HUDEP-2 (cell line): ENCODE measurements around the gene FAIM2.

Experiments
- DNase-seq, 76 experiments: peaks; one replicate each; lab custom pipeline; 2025; ENCODE audit not compliant: unreplicated experiment in 76 of 76; lab: John Stamatoyannopoulos, UW

Gene FAIM2

DNA sequence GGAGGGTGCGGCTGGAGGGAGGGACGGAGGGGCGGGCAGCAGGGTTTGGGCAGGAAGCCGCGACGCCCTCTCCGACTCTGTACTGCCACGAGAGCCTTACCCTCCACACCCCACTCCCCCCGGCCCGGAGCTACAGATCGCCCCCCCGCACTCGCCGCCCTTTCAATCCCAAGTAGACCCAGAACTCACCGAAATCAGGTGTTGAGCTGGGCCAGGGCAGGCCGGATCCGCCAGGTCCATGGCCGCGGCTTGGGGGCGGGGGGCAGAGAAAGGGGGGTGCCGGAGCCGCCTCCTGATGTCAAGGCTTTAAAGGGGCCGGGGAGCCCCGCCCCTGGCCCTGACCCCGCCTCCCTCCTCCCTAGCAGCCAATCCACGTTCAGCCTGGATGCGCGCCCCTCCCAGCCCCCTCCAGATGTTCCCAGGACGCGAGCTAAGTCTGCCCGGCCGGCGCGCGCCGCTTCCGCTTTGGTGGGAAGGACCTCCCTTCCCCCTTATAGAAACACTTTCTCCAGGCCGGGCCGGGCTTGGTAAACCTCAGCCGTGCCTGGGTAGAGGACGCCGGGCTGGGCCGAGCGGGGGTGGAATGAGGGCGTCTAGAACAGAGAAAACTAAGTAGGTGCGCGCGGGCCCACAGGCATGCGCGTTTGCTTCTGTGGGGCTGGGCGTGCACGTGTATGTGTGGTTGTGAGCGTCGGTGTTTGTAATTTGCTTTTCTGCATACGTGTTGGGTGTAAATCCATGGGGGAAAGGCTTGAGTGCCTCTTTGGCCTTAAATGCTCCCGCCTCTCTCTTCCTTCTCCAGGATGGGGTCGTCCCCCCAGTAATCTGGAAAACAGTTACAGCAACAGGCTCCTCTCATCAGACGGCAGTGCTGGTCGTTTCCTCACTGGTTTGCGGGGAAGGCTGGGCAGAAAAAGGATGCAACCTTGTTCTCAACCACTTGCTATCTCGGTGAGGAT is 75.3 kb downstream of the FAIM2 start, which contains the start of gene NCKAP5L:
Gene NCKAP5L (minus strand): TSS at position 281 of the 959 bp plus-strand sequence. CDS start 24,369 bp downstream, outside the sequence.
- peak; percentile 13 to 93 (median 84) for DNase-seq

DNA sequence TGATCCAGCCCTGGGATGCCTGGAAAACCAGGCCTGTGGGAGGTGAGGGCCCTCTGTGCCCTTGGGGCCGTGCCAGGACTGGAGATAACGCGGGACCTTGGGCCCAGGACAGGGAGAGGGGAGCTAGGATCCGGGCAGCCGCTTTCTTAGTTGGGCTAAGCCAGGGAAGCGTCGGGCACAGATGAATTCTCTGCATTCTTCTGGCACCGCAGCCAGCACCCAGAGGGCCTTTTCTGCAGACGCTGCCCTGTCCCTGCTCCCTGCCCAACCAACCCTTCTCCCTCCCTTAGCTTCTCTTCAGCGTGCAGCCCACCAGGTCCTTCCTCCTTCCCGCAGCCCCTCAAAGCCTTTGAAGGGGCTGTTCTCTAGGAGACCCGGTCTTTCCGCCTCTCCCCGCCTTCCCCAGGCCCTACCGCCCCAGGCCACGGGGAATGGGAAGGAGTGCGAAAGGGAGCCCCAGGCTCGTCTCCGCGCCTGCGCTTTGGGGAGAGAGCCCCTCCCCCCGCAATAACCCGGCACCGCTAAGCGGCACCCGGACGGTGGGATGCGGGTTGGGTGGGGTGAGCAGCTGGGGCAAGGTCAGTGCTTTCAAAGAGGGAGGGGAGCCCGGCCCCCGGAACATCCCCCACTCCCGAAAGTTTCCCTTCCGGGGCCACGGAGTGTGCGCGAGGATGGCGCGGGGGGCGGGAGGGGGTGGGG is 76.2 kb downstream of the FAIM2 start:
- DNase-seq = no peak

DNA sequence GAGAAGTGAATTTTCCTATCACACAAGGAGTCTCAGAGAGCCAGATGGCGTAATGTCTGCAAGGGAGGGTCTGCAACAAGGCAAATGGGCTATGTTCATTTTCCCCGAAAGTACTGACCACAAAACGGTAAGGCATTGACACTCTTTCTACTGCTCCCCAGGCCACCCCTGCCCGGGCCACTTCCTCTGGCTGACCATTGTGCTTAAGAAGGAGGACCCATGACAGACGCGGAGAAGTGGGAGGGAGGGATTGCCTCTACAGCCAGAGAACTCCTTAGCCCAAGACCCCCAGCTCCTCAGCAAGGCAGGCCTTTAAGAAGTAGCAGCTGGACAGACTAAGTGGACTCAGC is 76.7 kb downstream of the FAIM2 start:
- no peak for DNase-seq

GRCh38 chr12:49825971-49826421 is 77.7 kb downstream of the FAIM2 start:
- DNase-seq = no peak

DNA sequence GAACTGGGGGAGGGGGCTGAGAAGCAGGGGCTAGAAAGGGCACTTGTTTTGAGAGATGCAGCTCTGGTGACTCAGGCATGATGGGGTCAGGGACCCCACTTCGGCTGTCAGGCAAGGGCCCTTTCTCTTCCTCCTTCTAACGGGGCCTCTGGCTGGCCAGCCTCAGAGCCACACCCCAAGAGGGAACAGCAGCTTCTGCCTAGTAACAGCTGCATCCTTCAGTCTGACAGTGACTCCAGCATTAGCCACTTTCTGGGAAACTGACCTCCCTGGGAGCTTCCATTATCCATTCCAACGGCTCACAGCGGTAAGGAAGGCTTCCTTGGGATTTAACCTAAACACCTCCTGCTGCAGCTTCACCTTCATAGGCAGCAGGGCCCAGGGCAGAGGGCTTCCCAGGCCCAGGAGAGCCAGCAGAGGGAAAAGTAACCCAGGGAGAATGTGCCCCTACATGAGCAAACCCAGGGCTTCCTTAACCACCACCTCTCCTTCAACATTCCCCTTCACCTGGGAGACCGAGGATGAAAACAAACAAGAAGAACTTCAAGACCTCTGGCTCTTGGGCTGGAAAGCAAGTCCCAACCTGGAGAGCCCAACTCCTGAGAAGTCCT is 78.2 kb downstream of the FAIM2 start:
- DNase-seq = peak in 2 of 76 experiments; percentile 2 to 16

GRCh38 chr12:49824895-49825294 is 78.8 kb downstream of the FAIM2 start:
- DNase-seq = no peak

- DNase-seq = no peak
Observed at GRCh38 chr12:49824416-49824815, 79.3 kb downstream of the FAIM2 start.

DNA sequence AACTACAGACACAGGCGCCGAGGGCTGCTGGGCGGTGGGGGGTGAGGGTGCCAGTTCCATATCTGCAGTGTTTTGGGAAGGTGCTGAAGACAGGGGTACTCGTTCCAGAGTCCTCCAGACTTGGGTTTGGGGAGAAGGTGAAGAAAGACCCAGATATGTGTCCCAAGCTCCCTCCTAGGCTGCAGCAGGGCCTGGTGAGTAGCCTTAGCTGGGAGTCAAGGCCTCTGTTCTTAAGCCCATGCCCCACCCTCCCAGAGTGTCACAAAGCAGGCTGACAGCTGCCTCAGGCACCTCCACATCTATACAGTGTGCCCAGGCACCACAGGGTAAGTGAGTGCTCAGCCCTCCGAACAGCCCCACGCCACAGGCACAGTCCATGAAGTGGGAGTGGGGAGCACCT is 79.7 kb downstream of the FAIM2 start:
- no peak for DNase-seq

- DNase-seq = no peak
Observed at GRCh38 chr12:49823350-49823749, 80.3 kb downstream of the FAIM2 start.

DNA sequence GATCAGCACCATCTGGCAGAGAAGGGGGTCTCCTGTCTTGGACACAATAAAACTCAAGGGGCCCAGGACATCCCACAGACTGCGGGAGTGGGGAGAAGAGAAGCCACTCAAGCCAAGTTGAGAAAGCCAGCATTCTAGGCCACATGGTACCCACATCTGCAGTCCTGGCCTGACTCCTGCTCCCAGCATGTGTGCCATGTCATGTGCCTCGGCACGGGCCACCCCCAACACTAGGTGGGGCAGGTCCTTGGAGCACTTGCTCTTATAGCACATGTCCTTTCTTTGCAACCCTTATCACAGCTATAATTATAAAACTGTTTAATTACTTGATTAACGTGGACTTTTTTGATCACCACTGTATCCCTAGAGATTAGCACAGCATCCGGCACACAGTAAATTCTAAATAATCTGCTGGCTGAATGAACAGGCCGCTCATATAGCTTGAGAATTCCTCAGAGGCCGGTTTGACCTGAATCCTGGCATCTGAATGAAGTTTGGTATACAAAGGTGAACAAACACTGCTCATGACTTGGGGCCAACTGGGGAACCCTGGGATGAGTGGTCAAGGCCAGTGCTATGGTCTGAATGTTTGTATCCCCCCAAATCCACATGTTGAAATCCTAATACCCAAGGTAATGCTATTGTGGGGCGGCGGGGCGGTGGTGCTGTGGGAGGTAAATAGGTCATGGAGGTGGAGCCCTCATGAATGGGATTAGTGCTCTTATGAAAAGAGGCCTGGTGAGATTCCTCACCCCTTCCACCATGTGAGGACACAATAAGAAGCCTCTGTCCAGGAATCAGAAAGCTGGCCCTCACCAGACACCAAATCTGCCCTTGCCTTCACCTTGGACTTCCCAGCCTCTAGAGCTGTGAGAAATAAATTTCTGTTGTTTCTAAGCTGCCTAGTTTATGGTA is 82.1 kb downstream of the FAIM2 start:
- peak in 1 of 76 experiments; percentile 10 for DNase-seq

- no peak for DNase-seq
Observed at GRCh38 chr12:49819786-49820185, 83.9 kb downstream of the FAIM2 start.

DNA sequence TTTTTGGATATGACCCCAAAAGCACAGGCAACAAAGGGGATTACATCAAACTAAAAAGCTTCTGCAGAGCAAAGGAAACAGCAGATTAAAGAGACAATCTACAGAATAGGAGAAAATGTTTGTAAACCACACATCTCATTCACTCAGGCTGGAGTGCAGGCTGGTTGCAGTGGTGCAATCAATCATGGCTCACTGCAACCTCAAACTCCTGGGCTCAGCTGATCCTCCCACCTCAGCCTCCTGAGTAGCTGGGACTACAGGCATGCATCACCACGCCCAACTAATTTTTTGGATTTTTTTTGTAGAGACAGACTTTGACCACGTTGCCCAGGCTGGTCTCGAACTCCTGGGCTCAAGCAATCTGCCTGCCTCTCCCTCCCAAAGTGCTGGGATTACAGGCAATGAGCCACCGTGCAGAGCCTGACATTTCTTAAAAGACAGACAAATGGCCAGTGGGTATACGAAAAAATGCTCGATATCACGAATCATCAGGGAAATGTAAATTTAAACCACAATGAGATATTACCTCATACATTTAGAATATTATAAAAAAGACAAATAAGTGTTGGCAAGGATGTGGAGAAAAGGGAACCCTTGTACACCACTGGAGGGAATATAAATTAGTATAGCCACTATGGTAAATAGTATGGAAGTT is 85.3 kb downstream of the FAIM2 start:
- no peak for DNase-seq
